IMR-90 (cell line): ENCODE data around the gene TUSC2.

Experiments
- CTCF ChIP-seq: conservative IDR thresholded peaks from 2 replicates; pipeline ENCODE4 v1.5.1; 2012; ENCODE audit warnings: mild to moderate bottlenecking, low read depth, low read length, improper control_type of control experiment
- MAZ ChIP-seq: IDR thresholded peaks from 2 replicates; pipeline ENCODE4 v1.6.1; 2012; ENCODE audit warnings: low read depth, mild to moderate bottlenecking, low read length, improper control_type of control experiment, moderate library complexity, borderline replicate concordance
- POLR2A ChIP-seq: IDR thresholded peaks from 2 replicates; pipeline ENCODE4 v1.6.1; 2012; ENCODE audit warnings: mild to moderate bottlenecking, low read depth, low read length
- RAD21 ChIP-seq: IDR thresholded peaks from 2 replicates; pipeline ENCODE4 v1.6.1; 2012; ENCODE audit warnings: low read length, improper control_type of control experiment
- RCOR1 ChIP-seq: IDR thresholded peaks from 2 replicates; pipeline ENCODE4 v1.6.1; 2012; ENCODE audit warnings: mild to moderate bottlenecking, low read length, improper control_type of control experiment; ENCODE audit not compliant: insufficient replicate concordance

- TF ChIP-seq CTCF: no peak
- TF ChIP-seq RAD21: no peak
- TF ChIP-seq MAZ: no peak
- TF ChIP-seq POLR2A: no peak
- no peak for TF ChIP-seq RCOR1
Observed at GRCh38 chr3:50275141-50275995, 52.7 kb downstream of the TUSC2 start.
